HL-60/S4 treated with retinoic acid at 250 ng/mL for 4 days and 3 days (cell line): Measurements from ENCODE around the gene USP10.
"Not testable (repeated sequence)": the region's sequence is repeated elsewhere in the genome, so short reads cannot be mapped to it uniquely, and the experiment has no call there.

Source experiments
- in situ Hi-C: fragments of 300-500 bp; cut with MboI; formaldehyde crosslinking; loops from 2 replicates; pipeline ENCODE4 v1.7.0; 2022; ENCODE audit warnings: low sequenced_read_pairs

The USP10 gene

GRCh38 chr16:84726079-84726668 is 26.4 kb downstream of the USP10 start:
- in situ Hi-C loops: loop anchor here (10.0 kb wide), 1 partner anchor 211 kb away; no protein-coding TSS in a partner anchor

- in situ Hi-C loops: loop anchor here (10.0 kb wide), 1 partner anchor 212 kb away; no protein-coding TSS in a partner anchor
These were observed 27.1 kb downstream of the USP10 start for GRCh38 chr16:84726669-84727467.

GRCh38 chr16:84728853-84729424 is 29.1 kb downstream of the USP10 start:
- in situ Hi-C loops: loop anchor here (10.0 kb wide), 1 partner anchor 214 kb away; no protein-coding TSS in a partner anchor

- in situ Hi-C loops: loop anchor here (10.0 kb wide), 1 partner anchor 215 kb away; no protein-coding TSS in a partner anchor
These were observed 30.0 kb downstream of the USP10 start for GRCh38 chr16:84729716-84730320.

GRCh38 chr16:84730406-84731106 is 30.8 kb downstream of the USP10 start:
- in situ Hi-C loops: no loop called here

- in situ Hi-C loops: not testable (repeated sequence)
These were observed 32.5 kb downstream of the USP10 start for GRCh38 chr16:84732332-84732673.

- in situ Hi-C loops: no loop called here
These were observed 33.0 kb downstream of the USP10 start for GRCh38 chr16:84732674-84733352.

- in situ Hi-C loops: no loop called here
These were observed 36.2 kb downstream of the USP10 start for GRCh38 chr16:84735849-84736586.

GRCh38 chr16:84737192-84738011 is 37.6 kb downstream of the USP10 start:
- in situ Hi-C loops: no loop called here

GRCh38 chr16:84738255-84739038 is 38.6 kb downstream of the USP10 start:
- in situ Hi-C loops: no loop called here

- in situ Hi-C loops: no loop called here
These were observed 39.7 kb downstream of the USP10 start for GRCh38 chr16:84739349-84740124.

- in situ Hi-C loops: no loop called here
These were observed 40.9 kb downstream of the USP10 start for GRCh38 chr16:84740596-84741116.

- in situ Hi-C loops: no loop called here
These were observed 41.6 kb downstream of the USP10 start for GRCh38 chr16:84741340-84741830.

- in situ Hi-C loops: no loop called here
These were observed 42.9 kb downstream of the USP10 start for GRCh38 chr16:84742641-84743092.

GRCh38 chr16:84746231-84746630 is 46.4 kb downstream of the USP10 start:
- in situ Hi-C loops: no loop called here

GRCh38 chr16:84746875-84747274 is 47.1 kb downstream of the USP10 start:
- in situ Hi-C loops: no loop called here

- in situ Hi-C loops: not testable (repeated sequence)
These were observed 48.4 kb downstream of the USP10 start for GRCh38 chr16:84748247-84748646.
